CD1c-positive myeloid dendritic cell (primary cell): ENCODE data around the gene KCNC1.

Source experiments
- DNase-seq: peaks from one replicate; pipeline ENCODE4 v3.0.0-alpha.2; 2016; ENCODE audit errors: extremely low spot score

Gene KCNC1

GRCh38 chr11:17774232-17775034, 39.9 kb downstream of the KCNC1 start:
- DNase-seq: no peak

- no peak for DNase-seq
These were observed 40.4 kb downstream of the KCNC1 start for GRCh38 chr11:17775035-17775348.

- DNase-seq: no peak
These were observed 41.1 kb downstream of the KCNC1 start for GRCh38 chr11:17775507-17776211.

GRCh38 chr11:17776212-17776875, 41.8 kb downstream of the KCNC1 start:
- no peak for DNase-seq

- DNase-seq: no peak
These were observed 42.6 kb downstream of the KCNC1 start for GRCh38 chr11:17777086-17777737.

GRCh38 chr11:17777738-17778091, 43.1 kb downstream of the KCNC1 start:
- no peak for DNase-seq

- DNase-seq: no peak
These were observed 43.8 kb downstream of the KCNC1 start for GRCh38 chr11:17778352-17778751.

- DNase-seq: no peak
These were observed 44.6 kb downstream of the KCNC1 start for GRCh38 chr11:17778956-17779860.

GRCh38 chr11:17779861-17780594, 45.4 kb downstream of the KCNC1 start:
- DNase-seq: no peak

- DNase-seq: no peak
These were observed 46.1 kb downstream of the KCNC1 start for GRCh38 chr11:17780668-17781067.

GRCh38 chr11:17781221-17781620, 46.6 kb downstream of the KCNC1 start:
- no peak for DNase-seq

- DNase-seq: no peak
These were observed 47.0 kb downstream of the KCNC1 start for GRCh38 chr11:17781626-17782025.

- DNase-seq: no peak
These were observed 47.6 kb downstream of the KCNC1 start for GRCh38 chr11:17782145-17782544.

GRCh38 chr11:17782603-17783337, 48.2 kb downstream of the KCNC1 start:
- DNase-seq: no peak

- DNase-seq: no peak
These were observed 49.3 kb downstream of the KCNC1 start for GRCh38 chr11:17783878-17784277.

GRCh38 chr11:17786824-17787525, 52.4 kb downstream of the KCNC1 start:
- no peak for DNase-seq

GRCh38 chr11:17788084-17788483, 53.5 kb downstream of the KCNC1 start:
- DNase-seq: no peak

GRCh38 chr11:17790453-17790852, 55.9 kb downstream of the KCNC1 start:
- DNase-seq: no peak

GRCh38 chr11:17791144-17791543, 56.6 kb downstream of the KCNC1 start:
- no peak for DNase-seq
